H9 (cell line): Measurements from ENCODE around the gene SORCS2. TPM values are rescaled to one million over a fixed set of nuclear protein-coding genes. Genes with fewer than 3 reads are reported as not detected.

Experiments
- DNase-seq: peaks from one replicate; pipeline ENCODE4 v3.0.0-alpha.2; 2017
- H2AFZ ChIP-seq: one replicate; pipeline ENCODE4 v1.6.1; 2013; ENCODE audit warnings: mild to moderate bottlenecking, low read length, control low read depth, moderate library complexity
- H2AK5ac ChIP-seq: 2 replicates; pipeline ENCODE4 v1.6.1; 2013; ENCODE audit warnings: low read length, control low read depth, mixed read lengths; ENCODE audit not compliant: insufficient read length
- H2BK120ac ChIP-seq: one replicate; pipeline ENCODE4 v1.6.1; 2013; ENCODE audit warnings: low read depth, mild to moderate bottlenecking, low read length, control low read depth, inconsistent platforms; ENCODE audit not compliant: poor library complexity, severe bottlenecking
- H2BK12ac ChIP-seq: 2 replicates; pipeline ENCODE4 v1.6.1; 2013; ENCODE audit warnings: low read length, control low read depth, mixed read lengths, low read depth; ENCODE audit not compliant: insufficient read length
- H2BK15ac ChIP-seq: 2 replicates; pipeline ENCODE4 v1.6.1; 2013; ENCODE audit warnings: low read depth, low read length, control low read depth
- H2BK20ac ChIP-seq: one replicate; pipeline ENCODE4 v1.6.1; 2013; ENCODE audit warnings: low read depth, mild to moderate bottlenecking, low read length, control low read depth, inconsistent platforms; ENCODE audit not compliant: poor library complexity, severe bottlenecking
- H2BK5ac ChIP-seq: 2 replicates; pipeline ENCODE4 v1.6.1; 2013; ENCODE audit warnings: low read length, control low read depth, mixed read lengths; ENCODE audit not compliant: insufficient read length
- H3K14ac ChIP-seq: 2 replicates; pipeline ENCODE4 v1.6.1; 2013; ENCODE audit warnings: low read length, control low read depth; ENCODE audit not compliant: insufficient read depth
- H3K18ac ChIP-seq: 2 replicates; pipeline ENCODE4 v1.6.1; 2013; ENCODE audit warnings: low read depth, mild to moderate bottlenecking, mixed read lengths, low read length, control low read depth; ENCODE audit not compliant: insufficient read length
- H3K23ac ChIP-seq: 2 replicates; pipeline ENCODE4 v1.6.1; 2013; ENCODE audit warnings: low read length, control low read depth, mixed read lengths, low read depth; ENCODE audit not compliant: insufficient read length
- H3K23me2 ChIP-seq: 2 replicates; pipeline ENCODE4 v1.6.1; 2013; ENCODE audit warnings: low read depth, mild to moderate bottlenecking, mixed read lengths, low read length, control low read depth; ENCODE audit not compliant: insufficient read length, poor library complexity, severe bottlenecking
- H3K27ac ChIP-seq: 2 replicates; pipeline ENCODE4 v1.5.1; 2013; ENCODE audit warnings: low read length, control low read depth, mixed read lengths, low read depth; ENCODE audit not compliant: insufficient read length
- H3K27me3 ChIP-seq: 2 replicates; pipeline ENCODE4 v1.6.1; 2013; ENCODE audit warnings: low read length, control low read depth, inconsistent platforms; ENCODE audit not compliant: insufficient read depth
- H3K4ac ChIP-seq: 2 replicates; pipeline ENCODE4 v1.6.1; 2013; ENCODE audit warnings: low read depth, mild to moderate bottlenecking, control low read depth, inconsistent platforms, low read length, moderate library complexity
- H3K4me1 ChIP-seq: 2 replicates; pipeline ENCODE4 v1.6.1; 2013; ENCODE audit warnings: low read length, control low read depth, inconsistent platforms; ENCODE audit not compliant: insufficient read depth
- H3K4me2 ChIP-seq: 2 replicates; pipeline ENCODE4 v1.6.1; 2013; ENCODE audit warnings: low read length, control low read depth, mixed read lengths; ENCODE audit not compliant: insufficient read length, insufficient read depth
- H3K56ac ChIP-seq: 2 replicates; pipeline ENCODE4 v1.6.1; 2013; ENCODE audit warnings: low read depth, mild to moderate bottlenecking, mixed read lengths, low read length, control low read depth; ENCODE audit not compliant: insufficient read length
- H3K79me1 ChIP-seq: 2 replicates; pipeline ENCODE4 v1.6.1; 2013; ENCODE audit warnings: low read depth, mild to moderate bottlenecking, moderate library complexity, low read length, control low read depth, inconsistent platforms; ENCODE audit not compliant: insufficient read depth, poor library complexity, severe bottlenecking
- H3K79me2 ChIP-seq: 2 replicates; pipeline ENCODE4 v1.6.1; 2013; ENCODE audit warnings: low read length, control low read depth, inconsistent platforms; ENCODE audit not compliant: insufficient read depth
- H3K9ac ChIP-seq: 2 replicates; pipeline ENCODE4 v1.6.1; 2013; ENCODE audit warnings: low read length, control low read depth, mixed read lengths; ENCODE audit not compliant: insufficient read length; ENCODE audit errors: extremely low read depth
- H3K9me3 ChIP-seq: one replicate; pipeline ENCODE4 v1.6.1; 2013; ENCODE audit warnings: low read depth, low read length, inconsistent platforms; ENCODE audit not compliant: control insufficient read depth
- H3T11ph ChIP-seq: one replicate; pipeline ENCODE4 v1.6.1; 2013; ENCODE audit warnings: mild to moderate bottlenecking, low read length, control low read depth, inconsistent platforms
- H4K20me1 ChIP-seq: one replicate; pipeline ENCODE4 v1.6.1; 2013; ENCODE audit not compliant: control insufficient read depth, insufficient read length, insufficient read depth
- H4K5ac ChIP-seq: 2 replicates; pipeline ENCODE4 v1.6.1; 2013; ENCODE audit warnings: low read depth, mild to moderate bottlenecking, mixed read lengths, low read length, control low read depth; ENCODE audit not compliant: insufficient read length
- H4K8ac ChIP-seq: replicated peaks from 2 replicates; pipeline ENCODE4 v1.6.1; 2013; ENCODE audit warnings: low read length, control low read depth, mixed read lengths, low read depth; ENCODE audit not compliant: insufficient read length
- H4K91ac ChIP-seq: 2 replicates; pipeline ENCODE4 v1.6.1; 2013; ENCODE audit warnings: low read depth, mild to moderate bottlenecking, moderate library complexity, mixed read lengths, low read length, control low read depth; ENCODE audit not compliant: insufficient read length
- H3K27ac Mint-ChIP-seq, 3 experiments: 2 replicates in 2 of 3; 3 replicates in 1 of 3; pipeline ENCODE4 v1.8.0; 2020 to 2021; ENCODE audit warnings: mixed read lengths in 3 of 3, mild to moderate bottlenecking in 1 of 3, moderate library complexity in 1 of 3
- H3K27me3 Mint-ChIP-seq: 2 replicates; pipeline ENCODE4 v1.8.0; 2021; ENCODE audit warnings: low read depth, mild to moderate bottlenecking, moderate library complexity, mixed read lengths
- H3K36me3 Mint-ChIP-seq, 3 experiments: 2 replicates in 2 of 3; 3 replicates in 1 of 3; pipeline ENCODE4 v1.8.0; 2020 to 2021; ENCODE audit warnings: low read depth in 3 of 3, mixed read lengths in 3 of 3; ENCODE audit not compliant: insufficient read depth in 1 of 3
- H3K4me1 Mint-ChIP-seq, 2 experiments: 2 replicates each; pipeline ENCODE4 v1.8.0; 2020; ENCODE audit warnings: mixed read lengths in 2 of 2
- H3K4me3 Mint-ChIP-seq, 2 experiments: 2 replicates in 1 of 2; 3 replicates in 1 of 2; pipeline ENCODE4 v1.8.0; 2020 to 2021; ENCODE audit warnings: mild to moderate bottlenecking in 2 of 2, mixed read lengths in 2 of 2, moderate library complexity in 1 of 2
- H3K9me3 Mint-ChIP-seq, 2 experiments: 2 replicates in 1 of 2; 3 replicates in 1 of 2; pipeline ENCODE4 v1.8.0; 2020; ENCODE audit warnings: mild to moderate bottlenecking in 2 of 2, mixed read lengths in 2 of 2, moderate library complexity in 1 of 2
- CTCF ChIP-seq: fragments of 200-600 bp; sonication (generic); conservative IDR thresholded peaks from 3 replicates; pipeline ENCODE4 v1.8.0; 2021; ENCODE audit warnings: antibody characterized with exemption, mild to moderate bottlenecking
- WGBS: extraction: QIAGEN DNeasy Blood & Tissue Kit; methylation state at CpG from one replicate; pipeline ENCODE4 v1.1.7; 2013; ENCODE audit warnings: missing lambda C conversion rate, low lambda C conversion rate, mixed read lengths; ENCODE audit not compliant: insufficient read length; ENCODE audit errors: extremely low coverage; 5-methylcytosine and 5-hydroxymethylcytosine counted together
- total RNA-seq: library from RNA; stranded (reverse); gene quantifications from 2 replicates; pipeline ENCODE4 v1.2.1, GENCODE V29; 2021

The SORCS2 gene
- total RNA-seq, 1 experiment from 2014 or later: 0.57 TPM

GRCh38 chr4:7731437-7731836, 539.1 kb downstream of the SORCS2 start:
- DNase-seq: no peak
- Histone ChIP-seq H3K18ac (no peak overlapping the region), H2BK15ac (no peak overlapping the region), H4K5ac (no peak overlapping the region), H3K9me3 (no peaks in the 10 kb centered on the region), H2AK5ac (no peak overlapping the region), H2BK20ac (no peak overlapping the region), H3K27me3 (no peaks in the 10 kb centered on the region), H2BK120ac (no peak overlapping the region), H3K23me2 (no peaks in the 10 kb centered on the region), H3K9ac (no peak overlapping the region), H3K4ac (no peak overlapping the region), H2BK5ac (no peak overlapping the region), H2BK12ac (no peak overlapping the region), H3K27ac (no peak overlapping the region), H4K20me1 (no peaks in the 10 kb centered on the region), H3K4me2 (no peak overlapping the region), H3K4me1 (no peaks in the 10 kb centered on the region), H3K56ac (no peak overlapping the region), H3K79me1 (no peaks in the 10 kb centered on the region), H3T11ph (no peak overlapping the region), H3K23ac (no peak overlapping the region), H3K79me2 (no peaks in the 10 kb centered on the region), H4K91ac (no peak overlapping the region), H4K8ac (no peak overlapping the region), H2AFZ (no peak overlapping the region), H3K14ac (no peak overlapping the region)
- no peaks in the 10 kb centered on the region for H3K9me3 Mint-ChIP-seq
- TF ChIP-seq CTCF: no peak
- WGBS: no CpG with 5 or more reads among the region's 4 CpGs
- H3K27me3 Mint-ChIP-seq: peaks cover 15% of the 10 kb centered on the region
- no peak overlapping the region for H3K27ac Mint-ChIP-seq
- no peak overlapping the region for H3K4me3 Mint-ChIP-seq
- 0 out of 4 replicates have a peak, but pooled peaks cover 0 to 4% of the 10 kb centered on the region in 2 experiments for H3K4me1 Mint-ChIP-seq
- H3K36me3 Mint-ChIP-seq: no peaks in the 10 kb centered on the region
